ENCODE data around the gene POLR2M. TPM values are rescaled to one million over a fixed set of nuclear protein-coding genes. Genes with fewer than 3 reads are reported as not detected.
A peak's percentile ranks its signal among the peaks of the same experiment; 100 is the strongest.

POLR2M gene
- polyA plus RNA-seq (2011; rRNA removed), result 87.2 and 126 TPM in 2 replicates
- 37.2 and 46.3 TPM in 2 replicates for polyA minus RNA-seq (2011; rRNA and poly(A)+ RNA removed)

DNA sequence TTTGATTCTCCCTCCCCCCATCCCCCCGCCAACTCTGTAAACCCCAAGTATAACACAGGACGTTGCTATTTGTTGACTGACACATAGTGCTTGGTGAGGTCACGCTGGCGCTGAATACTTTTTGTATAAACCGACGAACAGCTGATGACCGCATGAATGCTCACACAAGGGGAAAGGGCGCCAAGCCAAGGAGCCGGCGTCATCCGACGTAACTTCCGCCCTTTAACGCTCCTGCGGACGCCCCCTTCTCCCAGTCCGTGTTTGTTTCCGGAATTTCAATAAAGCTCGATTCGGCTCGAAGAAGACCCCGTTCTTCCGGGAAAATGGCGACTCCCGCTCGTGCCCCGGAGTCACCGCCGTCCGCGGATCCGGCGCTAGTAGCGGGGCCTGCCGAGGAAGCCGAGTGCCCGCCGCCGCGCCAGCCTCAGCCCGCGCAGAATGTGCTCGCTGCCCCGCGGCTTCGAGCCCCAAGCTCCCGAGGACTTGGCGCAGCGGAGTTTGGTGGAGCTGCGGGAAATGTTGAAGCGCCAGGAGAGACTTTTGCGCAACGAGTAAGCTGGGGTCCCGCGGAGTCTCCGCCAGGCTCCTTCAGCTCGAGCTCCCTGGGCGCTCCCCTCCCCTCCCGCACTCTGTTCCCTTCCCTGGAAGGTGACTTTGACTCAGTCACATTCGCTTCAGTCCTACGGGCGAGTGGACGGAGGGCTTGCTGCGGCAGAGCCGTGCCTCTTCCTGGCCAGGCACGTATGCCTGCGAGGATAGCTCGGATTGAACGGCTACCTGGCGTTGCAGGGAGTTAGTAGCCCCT lies at the start of gene POLR2M:
Gene POLR2M, plus strand, starts transcription at position 310 of the 805 bp plus-strand sequence. Its CDS starts 129 bp downstream, at position 439.
- Histone ChIP-seq H3K4me3 (ENCODE audit: low read depth, low read length) (peak within 1 kb of the TSS; percentile 82), H3K36me3 (ENCODE audit: control insufficient read depth, insufficient read depth, low read length) (peaks cover 5% of the 10 kb centered on the region), H3K27me3 (ENCODE audit: control insufficient read depth, insufficient read depth, low read length) (no peaks in the 10 kb centered on the region)
- DNase-seq (ENCODE audit: low read depth), result peak; percentile 89
- POLR2A ChIA-PET, result no interaction called here
- no peak for TF ChIP-seq CTCF (IDR thresholded peaks at IDR 0.05; ENCODE audit: insufficient read depth, low read depth, low read length)
- CTCF ChIA-PET, result interaction anchor here (1.0 to 2.2 kb wide), 9 partner anchors 12 to 364 kb away, joined by 3 to 15 read pairs (median 5); no protein-coding TSS in a partner anchor

DNA sequence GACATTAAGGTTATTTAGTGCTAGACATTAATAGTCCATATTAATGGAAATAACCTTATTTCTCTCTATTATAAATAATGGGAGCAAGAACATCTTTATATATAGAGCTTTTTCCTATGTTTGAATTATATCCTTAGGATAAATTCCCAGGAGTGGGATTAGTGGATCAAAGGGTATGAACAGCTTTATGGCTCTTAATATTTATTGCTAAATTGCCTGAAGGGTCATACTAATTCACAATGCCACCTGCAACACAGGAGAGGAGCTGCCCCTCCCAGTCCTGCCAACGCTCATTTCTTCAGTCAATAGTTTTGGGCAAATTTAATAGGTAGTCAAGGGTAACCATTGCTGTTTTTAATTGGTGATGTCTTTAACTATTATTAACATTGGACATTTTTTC lies 48.9 kb upstream of the POLR2M start:
- Histone ChIP-seq H3K36me3 (ENCODE audit: control insufficient read depth, insufficient read depth, low read length) (no peaks in the 10 kb centered on the region), H3K4me3 (ENCODE audit: low read depth, low read length) (no peak overlapping the region), H3K27me3 (ENCODE audit: control insufficient read depth, insufficient read depth, low read length) (no peaks in the 10 kb centered on the region)
- ChIA-PET POLR2A (no interaction called here), CTCF (interaction anchor here (0.9 to 1.6 kb wide), 2 partner anchors 97 to 525 kb away, joined by 4 read pairs; no protein-coding TSS in a partner anchor)
- TF ChIP-seq CTCF (IDR thresholded peaks at IDR 0.05; ENCODE audit: insufficient read depth, low read depth, low read length), result no peak
- DNase-seq (ENCODE audit: low read depth), result no peak

GRCh38 chr15:57662091-57662744 lies 44.3 kb upstream of the POLR2M start:
- no peak overlapping the region for H3K4me3 ChIP-seq (ENCODE audit: low read depth, low read length)
- H3K27me3 ChIP-seq (ENCODE audit: control insufficient read depth, insufficient read depth, low read length), result no peaks in the 10 kb centered on the region
- POLR2A ChIA-PET, result no interaction called here
- TF ChIP-seq CTCF (IDR thresholded peaks at IDR 0.05; ENCODE audit: insufficient read depth, low read depth, low read length), result no peak
- CTCF ChIA-PET, result interaction anchor here (1.3 kb wide), 1 partner anchor 71 kb away, joined by 3 read pairs; no protein-coding TSS in a partner anchor
- no peaks in the 10 kb centered on the region for H3K36me3 ChIP-seq (ENCODE audit: control insufficient read depth, insufficient read depth, low read length)
- no peak for DNase-seq (ENCODE audit: low read depth)

- Histone ChIP-seq H3K36me3 (ENCODE audit: control insufficient read depth, insufficient read depth, low read length) (no peaks in the 10 kb centered on the region), H3K27me3 (ENCODE audit: control insufficient read depth, insufficient read depth, low read length) (no peaks in the 10 kb centered on the region), H3K4me3 (ENCODE audit: low read depth, low read length) (no peak overlapping the region)
- ChIA-PET CTCF (interaction anchor here (1.0 to 1.2 kb wide), 2 partner anchors 9 to 198 kb away, joined by 3 to 4 read pairs; no protein-coding TSS in a partner anchor), POLR2A (interaction anchor here (0.7 kb wide), 1 partner anchor 30 kb away, joined by 13 read pairs; no protein-coding TSS in a partner anchor)
- DNase-seq (ENCODE audit: low read depth), result no peak
- TF ChIP-seq CTCF (IDR thresholded peaks at IDR 0.05; ENCODE audit: insufficient read depth, low read depth, low read length), result no peak
Measured at GRCh38 chr15:57662802-57663201, 43.7 kb upstream of the POLR2M start.

DNA sequence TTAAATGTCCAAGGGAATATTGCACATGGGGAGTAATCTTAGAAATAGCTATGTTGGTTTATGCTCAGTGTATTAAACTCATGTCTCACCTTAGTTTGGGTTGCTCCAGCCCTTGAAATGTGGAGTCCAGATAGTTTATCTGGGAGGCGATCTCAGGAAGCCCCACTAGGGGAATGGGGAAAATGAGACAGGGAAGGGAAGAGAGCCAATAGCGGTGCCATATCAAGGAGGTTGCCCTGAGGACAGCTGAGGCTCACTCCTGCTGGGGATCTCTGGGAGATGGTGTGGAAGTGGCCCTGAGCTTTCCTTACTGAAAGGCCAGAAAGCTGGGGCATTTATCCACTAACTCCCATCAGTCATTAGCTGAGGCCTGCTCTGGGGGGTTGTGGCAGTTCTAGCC lies 43.3 kb upstream of the POLR2M start:
- ChIA-PET POLR2A (interaction anchor here (0.7 kb wide), 1 partner anchor 31 kb away, joined by 13 read pairs; no protein-coding TSS in a partner anchor), CTCF (interaction anchor here (0.6 to 1.2 kb wide), 3 partner anchors 9 to 424 kb away, joined by 3 to 4 read pairs (median 4); no protein-coding TSS in a partner anchor)
- Histone ChIP-seq H3K36me3 (ENCODE audit: control insufficient read depth, insufficient read depth, low read length) (no peaks in the 10 kb centered on the region), H3K4me3 (ENCODE audit: low read depth, low read length) (no peak overlapping the region), H3K27me3 (ENCODE audit: control insufficient read depth, insufficient read depth, low read length) (no peaks in the 10 kb centered on the region)
- TF ChIP-seq CTCF (IDR thresholded peaks at IDR 0.05; ENCODE audit: insufficient read depth, low read depth, low read length), result no peak
- no peak for DNase-seq (ENCODE audit: low read depth)

Data from BJ (cell line).